SKM-1 (cell line): ENCODE results near the gene CDK9.
A peak's percentile ranks its signal among the peaks of the same experiment; 100 is the strongest.
"Not testable (repeated sequence)": the region's sequence is repeated elsewhere in the genome, so short reads cannot be mapped to it uniquely, and the experiment has no call there.

Experiments
- DNase-seq: peaks from one replicate; lab custom pipeline; 2025; ENCODE audit not compliant: unreplicated experiment; lab: John Stamatoyannopoulos, UW

Gene CDK9

DNA sequence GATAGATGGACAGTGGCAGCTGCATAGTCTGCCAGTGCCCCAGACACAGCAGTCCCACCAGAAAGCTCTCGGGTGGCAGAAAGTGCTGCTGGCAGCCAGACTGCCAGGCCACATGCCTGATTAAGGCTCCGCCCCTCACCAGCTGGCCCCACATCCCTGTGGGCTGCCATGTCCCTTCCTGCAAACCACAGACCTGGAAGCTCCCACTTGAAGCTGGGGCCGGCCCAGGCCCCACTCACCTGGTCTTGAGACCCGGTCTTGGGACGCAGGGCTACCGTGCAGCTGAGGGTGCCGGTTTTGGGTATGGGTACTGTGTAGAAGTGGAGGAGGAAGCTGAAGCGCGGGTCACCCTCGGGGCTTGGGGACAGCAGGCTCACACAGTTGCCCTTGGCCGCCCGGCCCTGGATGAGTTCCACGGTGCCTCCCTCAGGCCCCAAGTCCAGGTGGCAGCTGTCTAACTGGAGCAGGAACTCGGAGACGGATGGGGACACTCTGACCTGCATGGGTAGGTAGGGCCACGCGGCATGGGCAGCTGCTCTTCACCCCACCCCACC, 32.1 kb downstream of the CDK9 start:
- no peak for DNase-seq

GRCh38 chr9:127818574-127818973, 32.7 kb downstream of the CDK9 start:
- DNase-seq, result no peak

- no peak for DNase-seq
These were observed 36.3 kb downstream of the CDK9 start for GRCh38 chr9:127822108-127822507.

GRCh38 chr9:127825319-127826051, 39.7 kb downstream of the CDK9 start:
- no peak for DNase-seq

DNA sequence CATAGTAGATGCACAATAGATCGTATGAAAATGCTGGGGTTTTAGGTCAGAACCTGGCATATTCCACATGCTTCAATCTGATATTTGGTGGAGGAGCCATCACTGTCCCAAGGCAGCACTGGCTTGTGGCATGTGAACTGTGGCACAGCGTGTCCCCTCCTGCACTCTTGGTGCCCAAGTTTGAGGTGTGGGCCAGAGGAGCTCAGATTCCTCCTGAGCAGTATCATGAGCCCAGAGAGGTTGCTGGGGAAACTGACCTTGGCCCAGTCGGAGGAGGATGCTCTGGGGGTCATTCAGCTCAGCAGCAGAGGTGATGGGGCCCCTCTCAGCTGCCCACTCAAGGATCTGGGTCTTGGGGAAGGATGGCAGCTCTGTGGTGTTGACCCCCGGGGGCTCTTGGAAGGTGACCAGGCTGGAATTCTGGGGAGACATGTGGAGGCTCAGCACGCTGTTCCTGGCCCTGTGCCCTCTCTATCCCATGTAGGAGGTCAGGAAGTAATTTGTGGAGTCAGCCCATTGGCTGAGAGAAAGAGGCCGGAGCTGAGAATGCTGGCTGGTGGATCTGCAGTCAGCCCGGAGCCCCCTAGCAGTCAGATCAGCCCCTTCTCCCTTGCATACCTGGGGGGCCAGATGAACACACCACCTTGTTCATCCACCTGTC, 40.5 kb downstream of the CDK9 start:
- DNase-seq, result no peak

DNA sequence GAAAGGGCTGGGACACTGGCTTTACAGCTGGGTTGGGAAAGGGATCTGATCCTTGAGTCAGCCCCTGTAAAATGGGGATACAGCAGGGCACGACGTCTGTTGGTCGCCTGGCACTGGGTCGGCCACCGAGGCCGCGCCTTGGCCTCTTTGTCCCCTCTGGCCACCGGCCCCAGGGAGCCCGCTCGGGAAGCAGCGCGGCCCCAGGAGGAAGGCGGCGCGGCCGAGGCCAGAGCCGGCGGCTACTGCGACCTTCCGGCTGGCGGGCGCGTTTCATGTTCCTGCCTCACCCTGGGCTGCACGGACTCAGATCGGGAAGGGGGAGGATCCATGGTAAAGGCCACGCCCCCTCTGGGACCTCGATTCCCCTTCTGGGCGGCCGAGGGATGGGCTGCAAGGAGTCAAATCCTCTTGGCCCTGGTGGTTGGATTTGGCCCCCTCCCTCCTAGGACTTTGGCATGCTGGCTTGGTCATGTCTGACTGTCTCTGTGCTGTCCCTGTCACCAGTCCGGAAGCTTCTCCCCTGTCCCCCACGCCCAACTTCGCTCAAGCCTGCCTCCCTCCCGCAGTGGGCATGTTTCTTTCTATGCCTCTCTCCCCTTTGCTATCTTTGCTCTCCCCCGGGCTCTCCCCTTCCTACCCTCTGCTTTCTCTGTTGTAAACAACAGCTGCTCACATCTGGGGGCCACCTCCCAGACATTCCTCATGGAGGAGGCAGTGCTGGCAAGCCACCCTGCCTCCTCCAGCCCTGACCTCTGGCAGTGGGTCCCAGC, 42.6 kb downstream of the CDK9 start:
- no peak for DNase-seq

GRCh38 chr9:127829205-127829906, 43.5 kb downstream of the CDK9 start:
- DNase-seq, result no peak

DNA sequence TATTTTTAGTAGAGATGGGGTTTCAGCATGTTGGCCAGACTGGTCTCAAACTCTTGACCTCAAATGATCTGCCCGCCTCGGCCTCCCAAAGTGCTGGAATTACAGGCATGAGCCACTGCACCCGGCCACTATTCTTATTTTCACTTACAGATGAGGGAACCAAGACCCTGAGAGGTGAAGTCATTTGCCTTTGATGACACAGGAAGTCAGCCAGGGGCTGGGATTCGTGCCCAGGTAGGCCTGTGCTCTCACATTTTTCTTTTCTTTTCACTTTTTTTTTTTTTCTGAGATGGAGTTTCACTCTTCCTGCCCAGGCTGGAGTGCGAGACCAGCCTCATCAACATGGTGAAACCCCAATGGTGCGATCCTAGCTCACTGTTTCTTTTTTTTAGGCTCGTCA, 46.4 kb downstream of the CDK9 start:
- DNase-seq, result no peak

DNA sequence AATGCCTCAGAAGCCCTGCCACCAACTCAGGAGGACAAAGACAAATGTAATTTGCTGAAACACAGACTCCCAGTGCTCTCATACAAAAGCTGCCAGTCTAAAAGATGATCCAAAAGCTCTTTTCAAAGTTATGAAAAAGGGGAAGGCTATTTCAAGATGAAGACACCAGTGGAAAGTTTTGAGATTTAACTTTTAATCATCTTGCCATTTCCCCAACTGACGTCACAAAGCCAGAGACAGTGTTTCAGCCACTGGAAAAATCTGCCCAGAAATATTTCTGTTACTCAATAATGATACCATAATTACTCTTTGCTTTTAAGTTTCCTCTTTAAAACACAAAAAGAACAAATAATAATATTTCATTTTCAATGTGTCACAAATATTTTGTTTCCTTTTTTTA, 47.7 kb downstream of the CDK9 start:
- no peak for DNase-seq

DNA sequence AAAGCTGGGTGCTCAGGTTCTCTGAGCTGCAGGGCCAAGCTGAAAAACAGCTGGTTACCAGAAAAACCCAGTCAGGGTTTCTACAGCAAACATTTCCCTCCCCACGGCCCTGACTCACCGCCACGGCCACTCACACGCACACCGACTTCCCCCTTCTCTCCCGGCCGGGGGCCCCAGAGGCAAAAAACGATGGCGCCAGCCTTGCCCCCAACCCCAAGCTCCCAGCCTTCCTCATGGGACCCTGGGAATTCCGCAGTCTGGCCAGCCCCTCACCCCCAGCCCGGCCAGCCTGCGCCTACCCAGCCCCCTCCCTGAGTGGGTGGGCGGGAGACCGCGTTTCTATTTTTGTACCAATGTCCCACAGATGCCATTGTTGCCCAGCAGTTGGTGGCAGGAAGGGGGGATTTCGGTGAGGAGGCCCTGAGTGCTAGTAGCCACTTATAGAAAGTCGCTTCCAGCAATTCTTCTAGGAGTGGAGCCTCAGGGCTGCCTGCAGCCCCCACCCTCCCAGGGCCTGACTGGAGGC, 50.2 kb downstream of the CDK9 start:
- DNase-seq, result peak; percentile 40

- not testable (repeated sequence) for DNase-seq
These were observed 50.7 kb downstream of the CDK9 start for GRCh38 chr9:127836561-127836960.

DNA sequence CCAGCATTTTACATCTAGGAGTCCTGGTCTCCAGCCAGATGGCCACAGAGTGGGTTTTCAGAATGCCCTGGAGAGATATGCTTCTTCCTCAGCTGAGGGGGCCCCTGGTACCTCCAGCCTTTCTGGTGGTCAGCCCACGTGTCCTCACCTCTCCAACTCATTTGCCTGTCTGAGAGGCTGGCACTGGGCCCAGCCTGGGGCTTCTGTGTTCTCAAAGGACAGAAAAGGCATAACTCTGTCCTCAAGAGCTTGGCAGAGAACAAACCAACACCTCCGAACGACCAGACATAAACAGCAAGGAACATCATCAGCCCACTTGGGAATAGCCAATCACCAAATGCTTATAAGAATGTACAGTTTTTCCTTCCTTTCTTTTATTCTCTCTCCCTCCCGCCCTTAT, 51.5 kb downstream of the CDK9 start:
- no peak for DNase-seq

DNA sequence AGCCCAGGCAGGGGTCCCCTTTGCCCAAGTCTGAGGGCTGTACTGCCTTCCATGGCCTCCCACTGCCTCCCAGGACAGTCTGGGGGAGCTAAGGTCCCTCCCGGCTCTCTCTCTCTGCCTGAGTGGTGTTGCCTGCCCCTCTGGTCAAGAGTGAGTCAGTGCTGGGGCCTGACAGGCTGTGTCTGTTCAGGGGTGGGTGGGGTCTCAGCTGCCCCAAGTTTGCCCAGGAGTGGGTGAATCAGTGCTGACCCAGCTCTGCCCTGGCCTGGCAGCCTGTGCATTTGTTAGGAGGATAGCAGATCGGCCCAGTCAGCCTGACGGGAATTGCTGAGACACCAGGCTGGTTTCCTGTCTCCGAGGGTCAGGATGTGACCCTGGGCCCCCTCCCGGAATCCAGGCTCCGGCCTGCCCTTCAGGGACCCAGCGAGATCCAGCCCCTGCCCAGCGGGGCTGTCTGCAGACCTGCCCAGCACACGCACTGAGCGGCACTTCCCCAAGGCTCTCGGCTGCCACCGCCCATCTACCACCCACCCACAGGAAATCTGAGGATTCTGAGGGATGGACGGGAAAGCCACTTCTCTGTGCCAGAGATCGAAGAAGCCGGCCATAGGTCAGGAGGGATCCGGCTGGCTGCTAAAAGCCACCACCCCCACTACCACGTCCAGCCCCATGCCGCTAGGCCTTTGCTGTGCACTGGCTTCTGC, 52.7 kb downstream of the CDK9 start:
- no peak for DNase-seq
